Panc1 (cell line): ENCODE measurements around the gene KLHDC10. TPM values are rescaled to one million over a fixed set of nuclear protein-coding genes. Genes with fewer than 3 reads are reported as not detected.

ENCODE experiments used
- ATAC-seq: fragments of 200-7000 bp; cut with Tn5 transposase; 2 replicates; pipeline ENCODE4 v1.9.1; 2020; ENCODE audit warnings: mild to moderate bottlenecking, moderate library complexity
- BruUV-seq: library from RNA; stranded (reverse); fragments of 400-500 nt; replicated peaks from 2 replicates; lab custom pipeline; 2021; lab: Mats Ljungman, UMichigan
- CTCF ChIA-PET: fragments of 300-600 bp; sonication (Branson Sonifier 250); formaldehyde crosslinking; loops from one replicate; lab custom pipeline; 2022; ENCODE audit warnings: antibody characterized with exemption; lab: Charles Lee
- POLR2A ChIA-PET: fragments of 300-600 bp; sonication (Branson Sonifier 250); formaldehyde crosslinking; loops from one replicate; lab custom pipeline; 2022; ENCODE audit warnings: antibody characterized with exemption; lab: Charles Lee
- DNase-seq: peaks from one replicate; pipeline ENCODE4 v3.0.0-alpha.2; 2010; ENCODE audit warnings: low read depth, low spot score
- H3K27ac ChIP-seq: 2 replicates; pipeline ENCODE4 v1.5.1; 2011; ENCODE audit warnings: mild to moderate bottlenecking, low read length, inconsistent platforms
- H3K27me3 ChIP-seq: fragments of 200-500 bp; sonication (Bioruptor generic); 2 replicates; pipeline ENCODE4 v1.6.0; 2014; ENCODE audit warnings: low read length, inconsistent platforms; ENCODE audit not compliant: control insufficient read depth, insufficient read depth
- H3K36me3 ChIP-seq: fragments of 200-500 bp; sonication (Bioruptor generic); 2 replicates; pipeline ENCODE4 v1.5.1; 2014; ENCODE audit warnings: inconsistent platforms, mild to moderate bottlenecking, low read length, moderate library complexity; ENCODE audit not compliant: control insufficient read depth, insufficient read depth
- H3K4me1 ChIP-seq: 2 replicates; pipeline ENCODE4 v1.5.1; 2011; ENCODE audit warnings: inconsistent platforms, mild to moderate bottlenecking, low read length, moderate library complexity; ENCODE audit not compliant: control insufficient read depth, insufficient read depth
- H3K4me3 ChIP-seq, 2 experiments: 2 replicates each; pipeline ENCODE4 v1.5.1; 2011 to 2012; ENCODE audit warnings: low read depth in 2 of 2, low read length in 2 of 2, mild to moderate bottlenecking in 2 of 2, inconsistent platforms in 1 of 2, moderate library complexity in 1 of 2
- H3K9me3 ChIP-seq: fragments of 200-500 bp; sonication (Bioruptor generic); 2 replicates; pipeline ENCODE4 v1.5.1; 2014; ENCODE audit warnings: low read depth, mild to moderate bottlenecking, inconsistent platforms, low read length, moderate library complexity; ENCODE audit not compliant: control insufficient read depth, insufficient read depth
- CTCF ChIP-seq: fragments of 450-650 bp; IDR thresholded peaks from 2 replicates; pipeline ENCODE4 v1.5.1; 2017; ENCODE audit warnings: mild to moderate bottlenecking
- POLR2AphosphoS5 ChIP-seq: IDR thresholded peaks from 2 replicates; pipeline ENCODE4 v1.6.1; 2012; ENCODE audit warnings: mild to moderate bottlenecking, low read depth, low read length, moderate library complexity
- SIN3A ChIP-seq: IDR thresholded peaks from 2 replicates; pipeline ENCODE4 v1.6.1; 2012; ENCODE audit warnings: low read depth, mild to moderate bottlenecking, low read length, moderate library complexity, borderline replicate concordance; ENCODE audit not compliant: insufficient read depth
- TCF7L2 ChIP-seq: IDR thresholded peaks from 2 replicates; pipeline ENCODE4 v1.6.1; 2011; ENCODE audit warnings: mild to moderate bottlenecking, low read depth, low read length, inconsistent platforms
- in situ Hi-C: cut with HindIII; loops from 2 replicates; pipeline ENCODE4 v1.10.0; 2016; ENCODE audit warnings: low sequenced_read_pairs, low pct_unique_long_range_greater_than_20kb
- intact Hi-C: fragments of 100-400 bp; cut with micrococcal nuclease; formaldehyde crosslinking; loops from one replicate; pipeline ENCODE4 v1.10.0; 2022; ENCODE audit not compliant: unreplicated experiment
- total RNA-seq: library from RNA; stranded (reverse); gene quantifications from one replicate; pipeline ENCODE4 v1.2.1, GENCODE V29; 2021; ENCODE audit not compliant: unreplicated experiment
- TF ChIP-seq, protein P1 (sequence below), 2 experiments: IDR thresholded peaks; 2 replicates each; pipeline ENCODE4 v1.6.1; 2011 to 2012; ENCODE audit warnings: low read depth in 2 of 2, control low read depth in 1 of 2, low read length in 1 of 2, mild to moderate bottlenecking in 1 of 2, moderate library complexity in 1 of 2; ENCODE audit not compliant: insufficient read depth in 1 of 2

KLHDC10 gene
- total RNA-seq, 1 experiment from 2014 or later: 26.7 TPM

DNA sequence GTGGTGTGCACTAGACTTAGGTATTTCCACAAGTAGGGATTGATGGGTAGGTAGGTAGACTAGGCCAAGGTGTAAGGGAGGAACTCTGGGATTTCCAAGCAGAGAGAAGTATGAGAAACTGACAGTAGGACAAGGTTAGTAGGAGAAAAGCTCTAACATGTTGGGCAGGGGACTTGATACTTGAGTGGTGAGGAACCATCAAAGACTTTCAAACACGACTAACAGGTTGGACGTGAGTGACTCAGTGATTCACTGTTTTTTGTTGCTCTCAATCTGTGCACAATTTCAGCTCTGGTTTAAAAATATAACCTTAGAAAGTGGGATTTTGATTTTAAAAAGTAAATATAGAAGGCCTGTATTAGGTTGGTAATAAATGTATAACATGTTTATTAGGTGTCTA is 44.4 kb downstream of the KLHDC10 start:
- ChIA-PET POLR2A (no interaction called here), CTCF (no interaction called here)
- BruUV-seq: no TSS peak
- TF ChIP-seq, protein P1, sequence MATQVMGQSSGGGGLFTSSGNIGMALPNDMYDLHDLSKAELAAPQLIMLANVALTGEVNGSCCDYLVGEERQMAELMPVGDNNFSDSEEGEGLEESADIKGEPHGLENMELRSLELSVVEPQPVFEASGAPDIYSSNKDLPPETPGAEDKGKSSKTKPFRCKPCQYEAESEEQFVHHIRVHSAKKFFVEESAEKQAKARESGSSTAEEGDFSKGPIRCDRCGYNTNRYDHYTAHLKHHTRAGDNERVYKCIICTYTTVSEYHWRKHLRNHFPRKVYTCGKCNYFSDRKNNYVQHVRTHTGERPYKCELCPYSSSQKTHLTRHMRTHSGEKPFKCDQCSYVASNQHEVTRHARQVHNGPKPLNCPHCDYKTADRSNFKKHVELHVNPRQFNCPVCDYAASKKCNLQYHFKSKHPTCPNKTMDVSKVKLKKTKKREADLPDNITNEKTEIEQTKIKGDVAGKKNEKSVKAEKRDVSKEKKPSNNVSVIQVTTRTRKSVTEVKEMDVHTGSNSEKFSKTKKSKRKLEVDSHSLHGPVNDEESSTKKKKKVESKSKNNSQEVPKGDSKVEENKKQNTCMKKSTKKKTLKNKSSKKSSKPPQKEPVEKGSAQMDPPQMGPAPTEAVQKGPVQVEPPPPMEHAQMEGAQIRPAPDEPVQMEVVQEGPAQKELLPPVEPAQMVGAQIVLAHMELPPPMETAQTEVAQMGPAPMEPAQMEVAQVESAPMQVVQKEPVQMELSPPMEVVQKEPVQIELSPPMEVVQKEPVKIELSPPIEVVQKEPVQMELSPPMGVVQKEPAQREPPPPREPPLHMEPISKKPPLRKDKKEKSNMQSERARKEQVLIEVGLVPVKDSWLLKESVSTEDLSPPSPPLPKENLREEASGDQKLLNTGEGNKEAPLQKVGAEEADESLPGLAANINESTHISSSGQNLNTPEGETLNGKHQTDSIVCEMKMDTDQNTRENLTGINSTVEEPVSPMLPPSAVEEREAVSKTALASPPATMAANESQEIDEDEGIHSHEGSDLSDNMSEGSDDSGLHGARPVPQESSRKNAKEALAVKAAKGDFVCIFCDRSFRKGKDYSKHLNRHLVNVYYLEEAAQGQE (IDR thresholded peaks at IDR 0.05; ENCODE audit: insufficient read depth in 1 of 2, low read depth in 2 of 2, low read length in 1 of 2): no peak
- TF ChIP-seq CTCF (no peak), POLR2AphosphoS5 (no peak), SIN3A (no peak), TCF7L2 (no peak)
- Histone ChIP-seq H3K27ac (no peak overlapping the region), H3K9me3 (no peaks in the 10 kb centered on the region), H3K4me3 (no peak overlapping the region), H3K36me3 (no peaks in the 10 kb centered on the region), H3K27me3 (no peaks in the 10 kb centered on the region), H3K4me1 (no peaks in the 10 kb centered on the region)
- intact Hi-C loops: no loop called here
- in situ Hi-C loops: no loop called here
- no peak for ATAC-seq
- DNase-seq: no peak

DNA sequence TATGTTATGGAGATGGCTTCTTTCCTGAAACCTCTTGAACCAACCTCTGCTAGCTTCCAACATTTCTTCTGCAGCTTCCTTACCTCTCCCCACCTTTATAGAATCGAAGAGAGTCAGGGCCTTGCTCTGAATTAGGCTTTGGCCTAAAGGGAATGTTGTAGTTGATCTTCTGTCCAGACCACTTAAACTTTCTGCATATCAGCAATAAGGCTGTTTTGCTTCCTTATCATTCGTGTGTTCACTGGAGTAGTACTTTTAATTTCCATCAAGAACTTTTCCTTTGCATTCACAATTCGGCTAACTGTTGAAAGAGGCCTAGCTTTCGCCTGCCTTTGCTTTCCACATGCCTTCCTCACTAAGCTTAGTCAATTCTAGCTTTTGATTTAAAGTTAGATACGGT is 48.0 kb downstream of the KLHDC10 start:
- H3K4me3 ChIP-seq: no peak overlapping the region
- no peak overlapping the region for H3K27ac ChIP-seq
- intact Hi-C loops (no loop called here), in situ Hi-C loops (no loop called here)
- DNase-seq: no peak
- no peaks in the 10 kb centered on the region for H3K27me3 ChIP-seq
- H3K36me3 ChIP-seq: no peaks in the 10 kb centered on the region
- TF ChIP-seq POLR2AphosphoS5 (no peak), TCF7L2 (no peak), SIN3A (no peak), CTCF (no peak)
- TF ChIP-seq, protein P1 (IDR thresholded peaks at IDR 0.05; ENCODE audit: insufficient read depth in 1 of 2, low read depth in 2 of 2, low read length in 1 of 2): no peak
- ChIA-PET CTCF (no interaction called here), POLR2A (no interaction called here)
- no peaks in the 10 kb centered on the region for H3K4me1 ChIP-seq
- no peak for ATAC-seq
- no peaks in the 10 kb centered on the region for H3K9me3 ChIP-seq
- BruUV-seq: no TSS peak
